HG02798 (cell line): ENCODE results near the gene CAVIN2.
"Not testable (repeated sequence)": the region's sequence is repeated elsewhere in the genome, so short reads cannot be mapped to it uniquely, and the experiment has no call there.

Source experiments
- ATAC-seq: cut with Tn5 transposase; IDR thresholded peaks from one replicate; pipeline ENCODE4 v1.9.1; 2021; ENCODE audit warnings: mild to moderate bottlenecking; ENCODE audit not compliant: unreplicated experiment, poor library complexity

CAVIN2 gene

GRCh38 chr2:191803007-191803406, 43.9 kb downstream of the CAVIN2 start:
- no peak for ATAC-seq

- ATAC-seq: no peak
Measured at GRCh38 chr2:191802180-191802579, 44.7 kb downstream of the CAVIN2 start.

GRCh38 chr2:191800874-191801273, 46.0 kb downstream of the CAVIN2 start:
- no peak for ATAC-seq

GRCh38 chr2:191799526-191799925, 47.4 kb downstream of the CAVIN2 start:
- no peak for ATAC-seq

- ATAC-seq: no peak
Measured at GRCh38 chr2:191797942-191798876, 48.7 kb downstream of the CAVIN2 start.

- no peak for ATAC-seq
Measured at GRCh38 chr2:191797500-191797899, 49.4 kb downstream of the CAVIN2 start.

- ATAC-seq: no peak
Measured at GRCh38 chr2:191795715-191796114, 51.2 kb downstream of the CAVIN2 start.

GRCh38 chr2:191791953-191792560, 54.8 kb downstream of the CAVIN2 start:
- peak; percentile 43 for ATAC-seq

GRCh38 chr2:191790737-191791136, 56.2 kb downstream of the CAVIN2 start:
- no peak for ATAC-seq

GRCh38 chr2:191789796-191790195, 57.1 kb downstream of the CAVIN2 start:
- ATAC-seq: peak; percentile 39

- no peak for ATAC-seq
Measured at GRCh38 chr2:191786694-191787093, 60.2 kb downstream of the CAVIN2 start.

GRCh38 chr2:191785651-191786050, 61.2 kb downstream of the CAVIN2 start:
- ATAC-seq: not testable (repeated sequence)
